A204.1 (cell line): ENCODE measurements around the gene KCNH4.
"Not testable (repeated sequence)": the region's sequence is repeated elsewhere in the genome, so short reads cannot be mapped to it uniquely, and the experiment has no call there.

Experiments
- FAIRE-seq: peaks from 2 replicates; lab custom pipeline; 2012; peaks lifted over from hg19 to GRCh38; lab: Jason Lieb, UNC

The KCNH4 gene

GRCh38 chr17:42193969-42194899 is 13.3 kb upstream of the KCNH4 start, which contains the start of gene GHDC:
Gene GHDC (minus strand): TSS chr17:42194494. CDS start chr17:42193581, 913 bp downstream.
- FAIRE-seq: no peak

- no peak for FAIRE-seq
Observed at GRCh38 chr17:42193216-42193968, 12.4 kb upstream of the KCNH4 start.

- FAIRE-seq: no peak
Observed at GRCh38 chr17:42192189-42193126, 11.5 kb upstream of the KCNH4 start.

- no peak for FAIRE-seq
Observed at GRCh38 chr17:42191275-42191608, 10.3 kb upstream of the KCNH4 start.

- no peak for FAIRE-seq
Observed at GRCh38 chr17:42190491-42191274, 9.7 kb upstream of the KCNH4 start.

GRCh38 chr17:42189651-42189965 is 8.7 kb upstream of the KCNH4 start:
- FAIRE-seq: no peak

- no peak for FAIRE-seq
Observed at GRCh38 chr17:42188749-42189650, 8.1 kb upstream of the KCNH4 start.

GRCh38 chr17:42187833-42188232 is 6.9 kb upstream of the KCNH4 start:
- no peak for FAIRE-seq

GRCh38 chr17:42186191-42186590 is 5.2 kb upstream of the KCNH4 start:
- FAIRE-seq: not testable (repeated sequence)

GRCh38 chr17:42185621-42185930 is 4.6 kb upstream of the KCNH4 start:
- no peak for FAIRE-seq

GRCh38 chr17:42184713-42185620 is 4.0 kb upstream of the KCNH4 start, which contains the start of gene HCRT:
Gene HCRT (minus strand): TSS chr17:42185452. CDS start chr17:42185365, 87 bp downstream.
- no peak for FAIRE-seq

GRCh38 chr17:42183741-42184711 is 3.1 kb upstream of the KCNH4 start:
- FAIRE-seq: no peak

GRCh38 chr17:42182927-42183734 is 2.2 kb upstream of the KCNH4 start:
- FAIRE-seq: no peak

GRCh38 chr17:42181851-42182207 is 887 bp upstream of the KCNH4 start:
- no peak for FAIRE-seq

- no peak for FAIRE-seq
Observed at GRCh38 chr17:42180411-42180921, 476 bp downstream of the KCNH4 start.

GRCh38 chr17:42179911-42180410 is 981 bp downstream of the KCNH4 start:
- no peak for FAIRE-seq

GRCh38 chr17:42179335-42179734 is 1.6 kb downstream of the KCNH4 start:
- no peak for FAIRE-seq
